Vagina (tissue), 2 donors: ENCODE results near the gene LONRF3.

ENCODE experiments used
- POLR2A ChIP-seq, 2 donors: fragments of 450-650 bp; IDR thresholded peaks; one replicate each; pipeline ENCODE4 v1.6.1; 2017; ENCODE audit warnings: antibody characterized with exemption in 2 of 2, mild to moderate bottlenecking in 2 of 2, moderate library complexity in 2 of 2
- TF ChIP-seq, protein P1 (sequence below), 3 experiments: fragments of 450-650 bp in 2 of 3; fragments of 200-600 bp in 1 of 3; sonication (generic) in 1 of 3; IDR thresholded peaks; one replicate each; pipeline ENCODE4 v1.5.1; 2017 to 2019; ENCODE audit warnings: antibody characterized with exemption in 3 of 3, mild to moderate bottlenecking in 2 of 3, moderate library complexity in 2 of 3

GRCh38 chrX:118941147-118941546, 33.3 kb upstream of the LONRF3 start:
- TF ChIP-seq, protein P1, sequence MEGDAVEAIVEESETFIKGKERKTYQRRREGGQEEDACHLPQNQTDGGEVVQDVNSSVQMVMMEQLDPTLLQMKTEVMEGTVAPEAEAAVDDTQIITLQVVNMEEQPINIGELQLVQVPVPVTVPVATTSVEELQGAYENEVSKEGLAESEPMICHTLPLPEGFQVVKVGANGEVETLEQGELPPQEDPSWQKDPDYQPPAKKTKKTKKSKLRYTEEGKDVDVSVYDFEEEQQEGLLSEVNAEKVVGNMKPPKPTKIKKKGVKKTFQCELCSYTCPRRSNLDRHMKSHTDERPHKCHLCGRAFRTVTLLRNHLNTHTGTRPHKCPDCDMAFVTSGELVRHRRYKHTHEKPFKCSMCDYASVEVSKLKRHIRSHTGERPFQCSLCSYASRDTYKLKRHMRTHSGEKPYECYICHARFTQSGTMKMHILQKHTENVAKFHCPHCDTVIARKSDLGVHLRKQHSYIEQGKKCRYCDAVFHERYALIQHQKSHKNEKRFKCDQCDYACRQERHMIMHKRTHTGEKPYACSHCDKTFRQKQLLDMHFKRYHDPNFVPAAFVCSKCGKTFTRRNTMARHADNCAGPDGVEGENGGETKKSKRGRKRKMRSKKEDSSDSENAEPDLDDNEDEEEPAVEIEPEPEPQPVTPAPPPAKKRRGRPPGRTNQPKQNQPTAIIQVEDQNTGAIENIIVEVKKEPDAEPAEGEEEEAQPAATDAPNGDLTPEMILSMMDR (IDR thresholded peaks at IDR 0.05), result no peak
- TF ChIP-seq POLR2A (IDR thresholded peaks at IDR 0.05), result no peak
